Stimulated activated memory B cell treated with anti-CD40 and anti-IgM and Interleukin-4, amounts not matched to agents 10 μg/mL and 1 μg/mL and 100 μg/mL, for 72 hours (primary cell): ENCODE results near the gene FNDC3B.
"Not testable (repeated sequence)": the region's sequence is repeated elsewhere in the genome, so short reads cannot be mapped to it uniquely, and the experiment has no call there.

Source experiments
- ATAC-seq: fragments of 150-1000 bp; cut with Tn5 transposase; 2 replicates; pipeline ENCODE4 v1.10.0; 2021
- H3K27ac Mint-ChIP-seq: one replicate; pipeline ENCODE4 v1.8.0; 2022; ENCODE audit warnings: mild to moderate bottlenecking, mixed read lengths
- H3K27me3 Mint-ChIP-seq: one replicate; pipeline ENCODE4 v1.8.0; 2022; ENCODE audit warnings: mixed read lengths
- H3K36me3 Mint-ChIP-seq: one replicate; pipeline ENCODE4 v1.8.0; 2022; ENCODE audit warnings: mixed read lengths
- H3K4me1 Mint-ChIP-seq: one replicate; pipeline ENCODE4 v1.8.0; 2022; ENCODE audit warnings: mixed read lengths
- H3K4me3 Mint-ChIP-seq: one replicate; pipeline ENCODE4 v1.8.0; 2022; ENCODE audit warnings: mild to moderate bottlenecking, moderate library complexity, mixed read lengths
- H3K9me3 Mint-ChIP-seq: one replicate; pipeline ENCODE4 v1.8.0; 2022; ENCODE audit warnings: mixed read lengths

Gene FNDC3B

DNA sequence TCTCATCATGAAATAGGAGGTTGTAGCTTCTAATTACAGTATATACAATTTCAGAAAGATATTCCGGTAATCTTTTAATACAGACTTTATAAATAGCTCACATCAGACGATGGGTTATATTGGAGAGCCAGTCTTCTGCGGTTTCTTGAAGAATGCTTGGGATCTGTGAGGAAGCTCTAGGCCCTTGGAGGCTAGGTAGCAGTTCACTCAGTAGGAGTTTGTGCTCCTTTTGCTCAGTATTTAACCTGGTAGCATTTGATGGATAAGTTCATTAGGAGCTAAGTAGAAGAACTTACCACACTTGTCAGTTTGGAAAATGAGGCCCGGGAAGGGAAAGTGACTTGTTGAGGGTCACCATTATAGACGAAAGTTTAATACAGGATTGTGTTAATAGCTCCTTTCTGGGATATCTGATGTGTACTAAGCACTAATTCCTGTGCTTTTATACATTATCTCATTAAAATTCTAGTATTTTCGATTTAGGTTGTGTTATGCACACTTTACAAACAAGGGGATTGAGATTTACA is 2.8 kb downstream of the FNDC3B start:
- ATAC-seq = no peak
- H3K4me1 Mint-ChIP-seq = peaks cover 8% of the 10 kb centered on the region
- H3K9me3 Mint-ChIP-seq = no peaks in the 10 kb centered on the region
- no peak overlapping the region for H3K4me3 Mint-ChIP-seq
- H3K36me3 Mint-ChIP-seq = no peaks in the 10 kb centered on the region
- no peak overlapping the region for H3K27ac Mint-ChIP-seq
- H3K27me3 Mint-ChIP-seq = peaks cover 11% of the 10 kb centered on the region

DNA sequence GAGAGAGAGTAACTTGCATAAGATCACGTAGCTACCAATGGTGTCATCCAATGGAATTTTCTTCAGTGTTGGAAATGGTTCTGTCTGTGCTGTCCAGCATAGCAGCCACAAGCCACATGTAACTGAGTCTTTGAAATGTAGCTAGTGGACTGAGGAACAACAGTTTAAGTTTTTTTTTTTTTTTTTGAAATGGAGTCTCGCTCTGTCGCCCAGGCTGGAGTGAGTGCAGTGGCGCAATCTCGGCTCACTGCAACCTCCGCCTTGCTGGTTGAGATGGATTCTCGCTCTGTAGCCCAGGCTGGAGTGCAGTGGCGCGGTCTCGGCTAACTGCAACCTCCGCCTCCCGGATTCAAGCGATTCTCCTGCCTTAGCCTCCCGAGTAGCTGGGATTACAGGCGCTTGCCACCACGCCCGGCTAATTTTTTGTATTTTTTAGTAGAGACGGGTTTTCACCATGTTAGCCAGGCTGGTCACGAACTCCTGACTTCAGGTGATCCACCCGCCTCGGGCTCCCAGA is 3.3 kb downstream of the FNDC3B start:
- H3K36me3 Mint-ChIP-seq, ATAC-seq, H3K27ac Mint-ChIP-seq, H3K27me3 Mint-ChIP-seq, H3K4me1 Mint-ChIP-seq, H3K4me3 Mint-ChIP-seq, H3K9me3 Mint-ChIP-seq: not testable (repeated sequence)

DNA sequence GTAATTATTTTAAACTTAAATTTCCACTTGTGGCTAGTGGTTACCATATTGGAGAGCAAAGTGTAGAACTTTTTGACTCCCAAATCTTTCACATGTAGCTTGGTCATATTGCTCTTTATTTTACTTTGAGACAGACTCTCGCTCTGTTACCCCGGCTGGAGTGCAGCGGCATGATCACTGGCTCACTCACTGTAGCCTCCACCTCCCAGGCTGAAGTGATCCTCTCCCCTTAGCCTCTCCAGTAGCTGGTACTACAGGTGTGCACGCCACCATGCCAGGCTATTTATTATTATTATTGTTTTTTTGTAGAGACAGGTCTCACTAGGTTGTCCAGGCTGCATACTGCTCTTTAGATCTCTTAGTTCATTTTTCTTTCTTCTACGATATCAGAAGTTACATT is 3.9 kb downstream of the FNDC3B start:
- H3K9me3 Mint-ChIP-seq = no peaks in the 10 kb centered on the region
- peaks cover 8% of the 10 kb centered on the region for H3K4me1 Mint-ChIP-seq
- H3K27ac Mint-ChIP-seq = no peak overlapping the region
- H3K36me3 Mint-ChIP-seq = no peaks in the 10 kb centered on the region
- no peak for ATAC-seq
- no peak overlapping the region for H3K4me3 Mint-ChIP-seq
- H3K27me3 Mint-ChIP-seq = peaks cover under 1% of the 10 kb centered on the region

DNA sequence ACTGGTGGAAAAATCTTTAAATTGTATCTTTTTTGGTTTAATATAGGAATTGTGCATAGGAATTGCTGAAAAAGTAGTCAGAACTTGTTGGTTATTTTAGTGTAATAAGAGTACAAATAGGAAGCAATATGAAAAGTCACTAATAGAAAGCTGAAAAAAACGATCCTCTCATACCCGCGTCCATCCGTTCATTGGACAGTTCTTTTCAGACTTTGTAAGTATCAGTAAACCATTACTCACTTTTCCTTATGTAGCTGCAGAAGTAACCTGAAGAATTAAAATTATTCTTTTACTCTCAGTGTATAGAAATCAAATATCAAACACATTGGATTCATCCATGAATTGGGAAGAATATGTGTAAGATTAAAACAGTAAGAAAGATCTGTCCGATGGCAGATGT is 4.4 kb downstream of the FNDC3B start:
- Mint-ChIP-seq H3K4me1 (peaks cover 8% of the 10 kb centered on the region), H3K27ac (no peak overlapping the region), H3K27me3 (no peaks in the 10 kb centered on the region), H3K9me3 (no peaks in the 10 kb centered on the region), H3K36me3 (no peaks in the 10 kb centered on the region), H3K4me3 (no peak overlapping the region)
- ATAC-seq = no peak

DNA sequence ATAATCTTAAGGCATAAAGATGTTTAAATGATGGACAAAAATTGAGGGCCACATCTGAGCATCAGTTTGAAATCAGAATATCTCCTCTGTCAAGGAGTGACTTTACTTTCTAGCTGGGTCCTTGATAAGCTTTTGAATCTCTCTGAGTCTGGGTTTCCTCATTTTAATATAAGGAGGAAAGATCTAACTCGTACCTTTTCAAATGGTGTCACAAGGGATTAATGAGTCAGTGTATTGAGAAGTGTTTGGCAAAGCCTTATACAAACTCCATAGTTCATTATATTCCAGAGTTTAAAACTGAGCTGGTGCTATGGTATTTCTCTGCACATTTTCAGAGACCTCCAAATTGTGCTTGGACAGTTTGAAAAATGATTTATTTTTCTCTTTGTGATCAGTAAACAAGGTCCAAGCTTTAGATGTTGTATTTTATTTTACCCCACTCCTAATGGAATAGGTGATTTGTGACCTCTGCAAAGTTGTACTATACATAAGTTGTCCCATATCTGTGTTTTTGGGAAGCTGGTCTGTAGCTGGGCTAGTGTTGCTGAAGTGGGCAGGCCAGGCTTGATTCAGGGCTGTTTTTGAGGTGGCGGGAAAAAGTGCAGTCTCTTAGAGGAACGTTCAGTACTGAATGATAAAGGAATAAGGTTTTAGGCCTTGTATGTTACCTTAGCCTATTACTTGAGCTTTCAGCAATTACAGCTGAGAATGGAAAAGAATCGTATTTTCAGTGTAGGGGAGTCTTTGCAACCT is 5.6 kb downstream of the FNDC3B start:
- no peak for ATAC-seq
- Mint-ChIP-seq H3K27me3 (no peaks in the 10 kb centered on the region), H3K9me3 (no peaks in the 10 kb centered on the region), H3K4me3 (no peak overlapping the region), H3K36me3 (no peaks in the 10 kb centered on the region), H3K4me1 (peaks cover 8% of the 10 kb centered on the region), H3K27ac (no peak overlapping the region)

DNA sequence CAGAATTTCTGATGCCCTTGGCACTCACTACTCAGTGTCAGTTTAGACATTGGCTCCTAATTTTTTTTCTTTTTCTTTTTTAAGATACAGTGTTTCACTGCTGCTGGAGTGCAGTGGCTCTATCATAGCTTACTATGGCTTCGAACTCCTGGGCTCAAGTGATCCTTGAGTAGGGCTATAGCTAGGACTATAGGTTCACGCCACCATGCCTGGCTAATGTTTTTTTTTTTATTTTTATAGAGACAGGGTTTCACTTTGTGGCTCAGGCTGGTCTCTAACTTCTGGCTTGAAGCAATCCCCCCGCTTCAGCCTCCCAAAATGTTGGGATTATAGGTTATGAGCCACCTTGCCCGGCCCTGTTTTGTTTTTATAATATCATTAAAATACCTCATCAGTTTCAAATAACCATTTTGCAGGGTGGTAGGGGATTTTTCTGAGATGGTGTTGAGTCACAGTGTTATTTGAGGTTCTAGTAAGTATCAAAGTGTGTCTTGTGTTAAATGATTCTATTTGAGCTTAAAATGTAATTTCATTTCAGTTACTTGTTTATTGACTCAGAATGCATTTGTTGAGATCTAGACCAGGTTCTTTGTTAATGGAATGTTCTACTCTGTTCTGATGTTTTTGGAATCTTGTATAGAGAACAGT is 7.0 kb downstream of the FNDC3B start:
- Mint-ChIP-seq H3K4me1 (peaks cover 3% of the 10 kb centered on the region), H3K9me3 (no peaks in the 10 kb centered on the region), H3K27ac (no peak overlapping the region), H3K36me3 (no peaks in the 10 kb centered on the region), H3K4me3 (no peak overlapping the region), H3K27me3 (no peaks in the 10 kb centered on the region)
- ATAC-seq = no peak

DNA sequence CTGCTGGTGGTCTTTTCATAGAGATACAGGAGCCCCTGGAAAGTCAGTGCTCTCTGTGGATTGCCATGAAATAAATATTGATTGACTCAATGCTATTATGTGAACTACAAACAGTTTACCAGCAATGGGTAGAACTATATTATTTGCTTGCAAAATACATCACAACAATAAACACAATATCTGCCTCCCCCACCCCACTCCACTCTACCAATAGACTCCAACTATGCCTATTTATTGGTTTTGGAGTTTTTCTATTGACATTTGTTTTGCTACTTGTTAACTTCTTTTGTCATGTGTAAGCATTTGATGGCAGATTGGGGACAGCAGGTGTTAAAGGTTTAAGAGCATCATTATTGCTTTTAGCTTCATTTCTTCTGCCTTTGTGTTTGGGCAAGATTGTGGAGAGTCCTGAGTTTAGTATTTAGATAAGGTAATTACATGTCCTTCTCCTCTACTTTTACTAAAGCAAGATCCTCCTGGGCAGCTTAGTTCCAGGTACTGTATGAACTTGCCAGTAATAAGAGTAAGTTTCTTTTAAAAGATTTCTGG is 8.3 kb downstream of the FNDC3B start:
- Mint-ChIP-seq H3K27me3 (no peaks in the 10 kb centered on the region), H3K36me3 (peaks cover 8% of the 10 kb centered on the region), H3K27ac (no peak overlapping the region), H3K4me3 (no peak overlapping the region), H3K4me1 (no peaks in the 10 kb centered on the region), H3K9me3 (no peaks in the 10 kb centered on the region)
- ATAC-seq = no peak

DNA sequence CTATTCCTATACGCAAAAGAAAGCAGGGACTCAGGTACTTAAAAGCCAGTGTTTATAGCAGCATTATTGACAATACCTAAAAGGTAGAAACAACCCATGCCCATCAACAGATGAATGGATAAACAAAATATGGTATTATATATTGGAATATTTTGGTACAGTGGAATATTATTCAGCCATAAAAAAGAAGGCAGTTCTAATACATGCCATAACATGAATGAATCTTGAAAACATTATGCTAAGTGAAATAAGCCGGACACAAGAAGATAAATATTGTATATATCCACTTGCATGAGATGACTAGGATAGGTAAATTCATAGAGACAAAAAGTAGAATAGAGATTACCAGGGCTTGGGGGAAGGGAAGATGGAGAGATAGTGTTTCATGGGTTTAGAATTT is 9.2 kb downstream of the FNDC3B start:
- peaks cover 10% of the 10 kb centered on the region for H3K36me3 Mint-ChIP-seq
- no peaks in the 10 kb centered on the region for H3K27me3 Mint-ChIP-seq
- ATAC-seq = no peak
- no peaks in the 10 kb centered on the region for H3K9me3 Mint-ChIP-seq
- no peaks in the 10 kb centered on the region for H3K4me1 Mint-ChIP-seq
- no peak overlapping the region for H3K27ac Mint-ChIP-seq
- no peak overlapping the region for H3K4me3 Mint-ChIP-seq

DNA sequence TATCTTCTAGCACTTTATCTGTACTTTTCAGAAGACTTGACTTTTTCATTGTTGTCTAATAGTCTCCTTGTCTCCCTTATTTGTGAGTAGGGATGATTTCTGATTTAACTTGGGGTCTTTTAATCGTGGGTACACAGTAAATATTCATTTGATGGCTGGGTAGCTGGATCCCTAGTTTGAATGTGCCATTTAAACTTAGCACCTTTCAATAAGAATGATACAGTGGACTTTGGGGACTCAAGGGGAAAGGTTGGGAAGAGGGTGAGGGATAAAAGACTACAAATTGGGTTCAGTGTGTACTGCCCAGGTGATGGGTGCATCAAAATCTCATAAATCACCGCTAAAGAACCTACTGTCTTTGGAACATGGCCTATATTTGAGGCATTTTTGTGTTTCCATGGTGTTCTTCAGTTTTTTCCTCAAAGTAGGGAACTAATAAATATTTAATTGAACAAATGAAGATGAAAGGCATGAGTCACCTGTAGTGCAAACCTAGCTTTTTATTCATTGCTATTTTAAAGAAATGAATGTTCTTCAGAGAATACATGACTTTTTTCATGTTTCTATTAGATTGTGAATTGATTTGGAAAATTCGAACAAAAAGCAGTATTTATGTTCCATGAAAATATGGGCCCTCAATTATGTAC is 12.1 kb downstream of the FNDC3B start:
- no peaks in the 10 kb centered on the region for H3K27me3 Mint-ChIP-seq
- no peak overlapping the region for H3K27ac Mint-ChIP-seq
- ATAC-seq = no peak
- peaks cover 15% of the 10 kb centered on the region for H3K36me3 Mint-ChIP-seq
- no peak overlapping the region for H3K4me3 Mint-ChIP-seq
- H3K4me1 Mint-ChIP-seq = peaks cover 10% of the 10 kb centered on the region
- H3K9me3 Mint-ChIP-seq = no peaks in the 10 kb centered on the region

DNA sequence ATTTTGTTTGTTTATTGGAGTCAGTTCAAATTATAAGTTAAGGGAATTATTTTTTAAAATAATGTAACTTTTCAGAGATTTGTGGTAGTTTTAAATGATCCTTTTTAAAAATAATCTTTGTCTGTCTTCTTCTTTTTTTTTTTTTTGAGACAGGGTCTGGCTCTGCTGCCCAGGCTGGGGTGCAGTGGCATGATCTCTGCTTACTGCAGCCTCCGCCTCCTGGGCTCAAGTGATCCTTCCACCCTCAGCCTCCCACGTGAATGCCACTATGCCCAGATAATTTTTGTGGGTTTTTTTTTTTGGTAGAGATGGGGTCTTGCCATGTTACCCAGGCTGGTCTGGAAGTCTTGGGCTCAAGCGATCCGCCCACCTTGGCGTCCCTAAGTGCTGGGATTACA is 12.6 kb downstream of the FNDC3B start:
- peaks cover 15% of the 10 kb centered on the region for H3K36me3 Mint-ChIP-seq
- H3K27me3 Mint-ChIP-seq = no peaks in the 10 kb centered on the region
- H3K4me3 Mint-ChIP-seq = no peak overlapping the region
- H3K27ac Mint-ChIP-seq = no peak overlapping the region
- H3K9me3 Mint-ChIP-seq = no peaks in the 10 kb centered on the region
- H3K4me1 Mint-ChIP-seq = peaks cover 13% of the 10 kb centered on the region
- no peak for ATAC-seq

DNA sequence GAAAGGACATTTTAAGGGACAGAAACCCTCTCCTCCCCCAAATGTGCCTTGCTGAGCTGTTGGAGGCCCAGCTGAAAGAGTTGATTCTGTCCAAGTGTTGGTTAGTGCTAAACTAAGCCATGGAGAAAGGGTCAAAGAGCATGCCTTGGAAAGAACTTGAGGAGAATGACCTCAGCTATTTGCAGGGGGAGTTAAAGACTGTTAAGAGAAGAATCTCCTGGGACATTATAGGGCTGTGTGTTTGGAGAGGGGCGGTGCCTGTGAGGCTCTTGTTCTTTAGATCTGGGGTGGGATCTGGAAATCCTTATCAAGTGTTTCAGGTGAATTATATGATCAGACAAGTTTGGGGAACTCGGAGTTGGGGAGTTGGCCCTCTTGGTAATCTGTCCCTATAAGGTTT is 13.0 kb downstream of the FNDC3B start:
- Mint-ChIP-seq H3K27me3 (no peaks in the 10 kb centered on the region), H3K4me3 (no peak overlapping the region), H3K9me3 (no peaks in the 10 kb centered on the region), H3K36me3 (peaks cover 15% of the 10 kb centered on the region), H3K27ac (no peak overlapping the region), H3K4me1 (peaks cover 18% of the 10 kb centered on the region)
- no peak for ATAC-seq

DNA sequence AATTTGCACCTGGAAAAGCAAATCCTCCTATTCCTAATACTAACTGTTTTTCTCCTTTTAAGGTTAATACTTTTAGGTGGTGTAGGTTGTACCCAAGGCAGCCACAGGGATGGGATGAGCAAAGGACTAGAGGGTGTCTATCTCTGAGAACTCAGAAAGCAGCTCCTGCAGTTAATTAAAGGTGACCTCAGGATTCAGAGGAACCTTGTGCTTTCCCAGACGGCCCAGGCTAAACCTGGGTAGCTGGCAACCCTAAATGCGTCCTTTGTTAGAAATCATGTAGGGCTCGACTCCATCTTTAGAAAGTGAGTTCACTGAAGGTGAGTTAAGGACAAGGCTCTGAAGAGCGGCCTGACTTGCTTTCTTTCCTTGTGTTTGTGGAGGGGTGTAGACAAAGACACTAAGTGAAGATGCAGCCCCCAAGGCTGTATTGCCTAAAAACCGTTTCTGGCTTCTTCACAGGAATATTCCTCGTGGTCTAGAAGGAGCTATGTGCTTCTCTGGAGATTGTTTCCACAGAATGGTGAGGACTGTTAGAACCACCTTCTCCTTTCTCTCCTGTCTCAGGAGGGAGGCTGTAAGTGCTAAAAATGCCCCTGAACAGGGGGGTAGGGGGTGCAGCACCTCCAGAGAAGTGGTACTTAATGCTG is 14.9 kb downstream of the FNDC3B start:
- no peak overlapping the region for H3K4me3 Mint-ChIP-seq
- no peaks in the 10 kb centered on the region for H3K9me3 Mint-ChIP-seq
- no peak for ATAC-seq
- peaks cover 15% of the 10 kb centered on the region for H3K36me3 Mint-ChIP-seq
- H3K27me3 Mint-ChIP-seq = no peaks in the 10 kb centered on the region
- H3K4me1 Mint-ChIP-seq = peaks cover 18% of the 10 kb centered on the region
- H3K27ac Mint-ChIP-seq = no peak overlapping the region

DNA sequence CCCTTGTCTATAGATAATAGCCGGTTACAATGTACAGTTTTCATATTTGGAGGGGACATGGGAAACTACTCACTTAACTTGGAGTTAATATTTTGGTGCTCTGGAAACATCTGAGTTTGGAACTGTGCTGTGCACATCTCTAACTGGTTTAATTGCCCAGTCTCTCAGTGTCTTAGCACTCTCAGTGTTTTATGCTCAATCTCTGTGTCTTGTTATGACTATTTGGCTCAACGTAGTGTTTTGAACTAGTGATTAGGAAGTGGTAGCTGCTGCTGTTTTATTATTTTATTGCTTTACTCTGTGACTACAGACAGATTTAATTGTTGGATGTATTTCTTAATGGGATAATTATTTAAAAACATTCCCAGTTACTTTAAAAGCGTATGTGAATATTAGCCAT is 17.0 kb downstream of the FNDC3B start:
- H3K36me3 Mint-ChIP-seq = peaks cover 15% of the 10 kb centered on the region
- H3K27ac Mint-ChIP-seq = no peak overlapping the region
- no peak for ATAC-seq
- peaks cover 19% of the 10 kb centered on the region for H3K4me1 Mint-ChIP-seq
- H3K9me3 Mint-ChIP-seq = no peaks in the 10 kb centered on the region
- H3K4me3 Mint-ChIP-seq = no peak overlapping the region
- H3K27me3 Mint-ChIP-seq = no peaks in the 10 kb centered on the region

DNA sequence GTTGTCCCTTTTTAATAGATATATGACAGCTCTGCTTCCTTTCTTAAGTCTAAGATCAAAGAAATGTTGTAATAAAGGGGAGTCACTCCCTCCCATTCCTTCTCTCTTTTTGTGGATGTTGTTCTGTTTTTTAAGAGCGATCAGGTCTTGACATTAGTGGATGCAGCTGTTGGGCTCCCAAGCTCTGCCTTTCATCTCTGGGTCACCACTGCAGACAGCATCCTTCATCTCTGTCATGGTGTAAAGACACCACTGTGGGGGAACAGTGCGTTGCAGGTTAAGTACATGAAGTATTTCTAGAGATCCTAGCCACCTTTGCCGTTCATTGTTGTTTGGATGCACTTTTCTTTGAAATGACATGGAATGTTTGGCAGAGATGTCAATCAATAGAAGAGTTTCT is 17.7 kb downstream of the FNDC3B start:
- Mint-ChIP-seq H3K27me3 (no peaks in the 10 kb centered on the region), H3K36me3 (peaks cover 13% of the 10 kb centered on the region), H3K4me1 (peaks cover 26% of the 10 kb centered on the region), H3K4me3 (no peak overlapping the region), H3K27ac (no peak overlapping the region), H3K9me3 (no peaks in the 10 kb centered on the region)
- ATAC-seq = no peak
